ENCODE data around the gene COX14.

The COX14 gene

DNA sequence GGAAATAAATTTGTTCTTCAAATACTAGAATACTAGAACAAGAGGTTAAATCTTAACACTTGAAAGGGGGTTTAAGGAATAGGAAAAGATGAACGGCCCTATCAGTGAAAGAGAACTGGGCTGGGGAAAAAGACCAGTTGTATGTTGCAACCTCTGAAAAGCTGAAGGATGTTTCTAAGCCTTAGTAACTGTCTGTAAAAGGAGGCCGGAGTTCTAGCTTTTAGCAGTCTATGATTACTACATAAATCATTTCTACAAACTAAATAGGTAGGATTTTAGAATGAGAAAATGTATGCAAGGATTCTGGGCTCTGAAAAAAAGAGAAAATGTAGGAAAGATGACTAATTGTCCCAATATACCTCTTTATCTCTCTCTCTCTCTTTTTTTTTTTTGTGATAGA is 50.2 kb downstream of the COX14 start:
- FAIRE-seq = no peak

DNA sequence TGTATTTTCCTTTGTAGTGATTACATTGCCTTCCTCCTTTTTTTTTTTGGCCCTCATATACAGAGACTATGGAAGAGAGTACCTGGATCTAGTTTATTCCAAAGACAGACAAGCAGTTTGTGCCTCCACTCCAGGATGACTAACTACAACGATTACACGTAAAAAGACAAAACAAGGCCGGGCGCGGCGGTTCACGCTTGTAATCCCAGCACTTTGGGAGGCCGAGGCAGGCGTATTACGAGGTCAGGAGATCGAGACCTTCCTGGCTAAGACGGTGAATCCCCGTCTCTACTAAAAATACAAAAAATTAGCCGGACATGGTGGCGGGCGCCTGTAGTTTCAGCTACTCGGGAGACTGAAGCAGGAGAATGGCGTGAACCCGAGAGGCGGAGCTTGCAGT is 52.9 kb downstream of the COX14 start:
- no peak for FAIRE-seq

DNA sequence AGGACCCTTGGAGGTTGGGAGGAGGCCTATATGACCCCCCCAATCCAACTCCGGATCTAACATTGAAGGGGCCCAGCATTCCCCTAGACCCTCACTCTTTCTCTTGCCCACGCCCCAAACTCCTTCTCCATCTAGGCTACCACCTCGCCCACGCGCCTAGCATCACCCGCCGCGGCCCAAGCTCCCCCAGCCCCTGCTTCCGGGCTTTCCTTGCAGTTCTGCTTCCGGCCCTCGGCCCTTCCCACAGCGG is 54.7 kb downstream of the COX14 start:
- FAIRE-seq = no peak

DNA sequence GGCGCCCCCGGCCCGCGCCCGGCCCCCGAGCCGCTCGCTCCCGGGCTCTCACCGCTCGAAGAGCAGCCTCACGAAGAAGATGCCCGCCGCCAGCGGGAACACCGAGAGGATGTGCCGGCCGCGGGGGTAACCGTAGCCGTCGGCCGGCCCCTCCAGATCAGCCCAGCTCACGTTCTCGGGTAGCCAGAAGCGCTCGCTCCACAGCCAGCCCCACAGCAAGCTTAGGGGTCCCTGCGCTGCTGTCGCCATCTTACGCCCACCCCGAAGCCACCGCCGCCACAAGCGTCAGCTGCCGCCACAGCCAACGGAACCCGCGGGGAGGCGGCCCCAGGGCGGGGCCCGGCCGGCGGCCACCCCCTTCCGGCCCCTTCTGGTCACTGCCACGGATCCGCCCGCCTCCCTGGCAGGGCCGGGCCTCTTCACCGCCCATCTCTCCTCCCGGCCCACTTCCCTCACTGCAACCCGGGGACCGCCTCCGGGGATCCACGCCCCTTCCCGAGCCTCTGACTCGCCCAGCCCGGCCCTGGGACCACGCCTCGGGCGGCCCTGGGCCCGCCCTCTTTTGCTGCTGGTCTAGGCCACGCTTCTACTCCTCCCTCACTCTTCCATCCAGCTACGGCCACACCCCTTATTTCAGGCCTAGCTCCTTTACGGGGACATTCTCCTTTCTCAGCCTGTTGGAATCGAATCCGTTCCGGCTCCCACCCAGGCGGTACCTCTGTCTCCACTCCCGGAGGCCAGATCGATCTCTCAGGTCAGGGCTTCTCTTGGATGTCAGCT is 55.2 kb downstream of the COX14 start, which contains the start of gene CERS5:
Gene CERS5, minus strand, starts transcription at position 321 of the 780 bp plus-strand sequence. Its CDS starts 72 bp downstream, at position 249.
- no peak for FAIRE-seq
